ENCODE measurements around the gene IRF5. TPM values are rescaled to one million over a fixed set of nuclear protein-coding genes. Genes with fewer than 3 reads are reported as not detected.

Gene IRF5
- total RNA-seq, 1 donor from 2014 or later = 0.37 TPM

GRCh38 chr7:128902761-128903585 is 34.8 kb upstream of the IRF5 start:
- Mint-ChIP-seq H3K27me3 (ENCODE audit: low read depth) (peaks cover 9% of the 10 kb centered on the region), H3K4me3 (ENCODE audit: unreplicated experiment) (peak overlapping the region; percentile 8), H3K27ac (ENCODE audit: unreplicated experiment) (peak overlapping the region; percentile 66), H3K4me1 (ENCODE audit: low read depth) (peaks cover 10% of the 10 kb centered on the region), H3K36me3 (ENCODE audit: low read depth) (no peaks in the 10 kb centered on the region), H3K9me3 (ENCODE audit: low read depth) (no peaks in the 10 kb centered on the region)
- no peak for DNase-seq (ENCODE audit: low spot score)
- TF ChIP-seq, protein P1, sequence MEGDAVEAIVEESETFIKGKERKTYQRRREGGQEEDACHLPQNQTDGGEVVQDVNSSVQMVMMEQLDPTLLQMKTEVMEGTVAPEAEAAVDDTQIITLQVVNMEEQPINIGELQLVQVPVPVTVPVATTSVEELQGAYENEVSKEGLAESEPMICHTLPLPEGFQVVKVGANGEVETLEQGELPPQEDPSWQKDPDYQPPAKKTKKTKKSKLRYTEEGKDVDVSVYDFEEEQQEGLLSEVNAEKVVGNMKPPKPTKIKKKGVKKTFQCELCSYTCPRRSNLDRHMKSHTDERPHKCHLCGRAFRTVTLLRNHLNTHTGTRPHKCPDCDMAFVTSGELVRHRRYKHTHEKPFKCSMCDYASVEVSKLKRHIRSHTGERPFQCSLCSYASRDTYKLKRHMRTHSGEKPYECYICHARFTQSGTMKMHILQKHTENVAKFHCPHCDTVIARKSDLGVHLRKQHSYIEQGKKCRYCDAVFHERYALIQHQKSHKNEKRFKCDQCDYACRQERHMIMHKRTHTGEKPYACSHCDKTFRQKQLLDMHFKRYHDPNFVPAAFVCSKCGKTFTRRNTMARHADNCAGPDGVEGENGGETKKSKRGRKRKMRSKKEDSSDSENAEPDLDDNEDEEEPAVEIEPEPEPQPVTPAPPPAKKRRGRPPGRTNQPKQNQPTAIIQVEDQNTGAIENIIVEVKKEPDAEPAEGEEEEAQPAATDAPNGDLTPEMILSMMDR (IDR thresholded peaks at IDR 0.05) = no peak

DNA sequence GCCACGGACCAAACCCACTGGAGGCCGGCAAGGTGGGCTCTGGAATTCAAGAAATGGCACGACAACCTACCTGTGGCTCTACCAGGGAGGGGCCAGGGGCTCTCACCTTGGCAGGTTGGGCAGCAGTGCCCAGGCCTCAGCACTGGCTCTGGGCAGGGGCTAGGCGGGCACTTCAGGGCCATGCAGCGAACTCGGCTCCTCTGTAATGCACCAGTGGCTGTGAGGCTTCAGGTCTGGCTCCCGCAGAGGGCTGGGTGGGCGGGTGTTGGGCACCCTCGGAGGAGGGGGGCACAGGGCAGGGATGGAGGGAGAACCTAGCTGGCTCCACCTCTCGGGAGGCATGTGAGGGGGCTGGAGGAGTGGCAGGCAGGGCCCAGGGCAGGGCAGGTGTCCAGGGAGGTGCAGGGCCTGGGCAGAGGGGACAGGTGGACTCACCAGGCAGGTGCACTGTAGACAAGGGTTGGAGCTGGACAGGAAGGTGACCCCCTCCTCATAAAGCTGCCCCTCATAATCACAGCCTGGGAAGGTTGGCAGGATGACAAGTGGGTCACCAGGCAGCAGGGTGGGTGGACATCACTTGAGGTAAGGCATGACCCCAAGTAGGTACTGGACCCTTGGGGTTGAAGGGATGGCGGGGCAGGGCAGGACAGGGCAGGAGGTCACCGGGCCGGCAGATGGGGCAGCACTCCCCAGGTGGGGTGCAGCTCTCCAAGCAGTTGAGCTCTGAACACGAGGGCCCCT is 33.9 kb upstream of the IRF5 start:
- Mint-ChIP-seq H3K9me3 (ENCODE audit: low read depth) (no peaks in the 10 kb centered on the region), H3K27ac (ENCODE audit: unreplicated experiment) (peak overlapping the region; percentile 66), H3K4me3 (ENCODE audit: unreplicated experiment) (no peak overlapping the region), H3K36me3 (ENCODE audit: low read depth) (no peaks in the 10 kb centered on the region), H3K27me3 (ENCODE audit: low read depth) (peaks cover 9% of the 10 kb centered on the region), H3K4me1 (ENCODE audit: low read depth) (peaks cover 10% of the 10 kb centered on the region)
- TF ChIP-seq, protein P1 (IDR thresholded peaks at IDR 0.05) = no peak
- DNase-seq (ENCODE audit: low spot score) = no peak

- Mint-ChIP-seq H3K4me3 (ENCODE audit: unreplicated experiment) (no peak overlapping the region), H3K27ac (ENCODE audit: unreplicated experiment) (no peak overlapping the region), H3K36me3 (ENCODE audit: low read depth) (no peaks in the 10 kb centered on the region), H3K4me1 (ENCODE audit: low read depth) (peaks cover 16% of the 10 kb centered on the region), H3K9me3 (ENCODE audit: low read depth) (no peaks in the 10 kb centered on the region), H3K27me3 (ENCODE audit: low read depth) (peaks cover 13% of the 10 kb centered on the region)
- TF ChIP-seq, protein P1 (IDR thresholded peaks at IDR 0.05) = peak; percentile 84
- DNase-seq (ENCODE audit: low spot score) = no peak
Measured at GRCh38 chr7:128904381-128905197, 33.1 kb upstream of the IRF5 start.

GRCh38 chr7:128906001-128906765 is 31.5 kb upstream of the IRF5 start:
- Mint-ChIP-seq H3K27me3 (ENCODE audit: low read depth) (peaks cover 16% of the 10 kb centered on the region), H3K36me3 (ENCODE audit: low read depth) (no peaks in the 10 kb centered on the region), H3K4me1 (ENCODE audit: low read depth) (peaks cover 21% of the 10 kb centered on the region), H3K27ac (ENCODE audit: unreplicated experiment) (no peak overlapping the region), H3K4me3 (ENCODE audit: unreplicated experiment) (no peak overlapping the region), H3K9me3 (ENCODE audit: low read depth) (no peaks in the 10 kb centered on the region)
- TF ChIP-seq, protein P1 (IDR thresholded peaks at IDR 0.05) = no peak
- no peak for DNase-seq (ENCODE audit: low spot score)
